Caki2 (cell line): ENCODE data around the gene SMARCA1. TPM values are rescaled to one million over a fixed set of nuclear protein-coding genes. Genes with fewer than 3 reads are reported as not detected.
A peak's percentile ranks its signal among the peaks of the same experiment; 100 is the strongest.
"Not testable (repeated sequence)": the region's sequence is repeated elsewhere in the genome, so short reads cannot be mapped to it uniquely, and the experiment has no call there.

ENCODE experiments used
- DNase-seq: peaks from one replicate; pipeline ENCODE4 v3.0.0-alpha.2; 2015; ENCODE audit warnings: low read depth
- in situ Hi-C: cut with HindIII; loops from 2 replicates; pipeline ENCODE4 v1.10.0; 2016; ENCODE audit warnings: low sequenced_read_pairs, low pct_unique_long_range_greater_than_20kb, mixed read lengths
- total RNA-seq: library from RNA; depleted of rRNA; stranded (reverse); fragments of >200 nt; shearing (Covaris generic); gene quantifications from 2 replicates; pipeline ENCODE4 v1.2.3, GENCODE V29; 2014; ENCODE audit warnings: low replicate concordance; rRNA removed

Gene SMARCA1, protein sequence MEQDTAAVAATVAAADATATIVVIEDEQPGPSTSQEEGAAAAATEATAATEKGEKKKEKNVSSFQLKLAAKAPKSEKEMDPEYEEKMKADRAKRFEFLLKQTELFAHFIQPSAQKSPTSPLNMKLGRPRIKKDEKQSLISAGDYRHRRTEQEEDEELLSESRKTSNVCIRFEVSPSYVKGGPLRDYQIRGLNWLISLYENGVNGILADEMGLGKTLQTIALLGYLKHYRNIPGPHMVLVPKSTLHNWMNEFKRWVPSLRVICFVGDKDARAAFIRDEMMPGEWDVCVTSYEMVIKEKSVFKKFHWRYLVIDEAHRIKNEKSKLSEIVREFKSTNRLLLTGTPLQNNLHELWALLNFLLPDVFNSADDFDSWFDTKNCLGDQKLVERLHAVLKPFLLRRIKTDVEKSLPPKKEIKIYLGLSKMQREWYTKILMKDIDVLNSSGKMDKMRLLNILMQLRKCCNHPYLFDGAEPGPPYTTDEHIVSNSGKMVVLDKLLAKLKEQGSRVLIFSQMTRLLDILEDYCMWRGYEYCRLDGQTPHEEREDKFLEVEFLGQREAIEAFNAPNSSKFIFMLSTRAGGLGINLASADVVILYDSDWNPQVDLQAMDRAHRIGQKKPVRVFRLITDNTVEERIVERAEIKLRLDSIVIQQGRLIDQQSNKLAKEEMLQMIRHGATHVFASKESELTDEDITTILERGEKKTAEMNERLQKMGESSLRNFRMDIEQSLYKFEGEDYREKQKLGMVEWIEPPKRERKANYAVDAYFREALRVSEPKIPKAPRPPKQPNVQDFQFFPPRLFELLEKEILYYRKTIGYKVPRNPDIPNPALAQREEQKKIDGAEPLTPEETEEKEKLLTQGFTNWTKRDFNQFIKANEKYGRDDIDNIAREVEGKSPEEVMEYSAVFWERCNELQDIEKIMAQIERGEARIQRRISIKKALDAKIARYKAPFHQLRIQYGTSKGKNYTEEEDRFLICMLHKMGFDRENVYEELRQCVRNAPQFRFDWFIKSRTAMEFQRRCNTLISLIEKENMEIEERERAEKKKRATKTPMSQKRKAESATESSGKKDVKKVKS
- total RNA-seq = 13.1 and 14.1 TPM in 2 replicates

DNA sequence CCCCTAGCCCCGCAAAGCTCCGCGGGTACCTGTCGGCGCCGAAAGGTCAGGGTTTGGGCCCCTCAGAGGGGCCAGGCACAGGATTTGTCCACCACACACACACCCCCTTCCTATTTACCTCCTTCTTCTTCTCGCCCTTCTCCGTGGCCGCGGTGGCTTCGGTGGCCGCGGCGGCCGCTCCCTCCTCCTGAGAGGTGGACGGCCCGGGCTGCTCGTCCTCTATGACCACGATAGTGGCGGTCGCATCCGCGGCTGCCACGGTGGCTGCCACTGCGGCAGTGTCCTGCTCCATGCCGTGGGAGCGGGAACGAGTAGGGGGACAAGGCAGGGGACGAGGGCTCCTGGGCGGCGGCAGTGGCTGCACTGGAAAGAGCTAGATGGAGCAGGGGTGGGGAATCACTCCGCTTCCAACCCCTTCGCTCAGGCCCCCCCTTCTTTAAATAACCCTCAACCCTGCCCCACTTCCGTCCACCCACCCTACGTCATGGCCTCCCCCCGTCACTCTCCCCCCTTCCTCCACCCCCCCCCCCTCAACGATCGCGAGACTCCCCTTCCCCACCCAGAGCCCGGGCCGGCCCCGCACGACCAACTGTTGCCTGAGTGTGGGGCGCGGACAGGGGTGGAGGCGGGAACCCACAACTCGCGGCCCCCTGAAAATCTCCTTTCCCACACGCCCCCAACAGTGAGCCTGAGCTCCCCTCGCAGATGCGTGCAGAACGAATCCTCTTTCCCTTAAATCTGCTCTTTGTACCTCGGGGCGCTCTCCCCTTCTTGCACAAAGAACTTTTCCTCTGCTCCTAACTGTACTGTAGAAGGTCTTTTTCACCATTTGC lies at the start of gene SMARCA1:
TSS of gene SMARCA1 (minus strand) at position 412 of the 833 bp plus-strand sequence. CDS start at position 292, 120 bp downstream.
- DNase-seq = peak; percentile 13
- in situ Hi-C loops = no loop called here

DNA sequence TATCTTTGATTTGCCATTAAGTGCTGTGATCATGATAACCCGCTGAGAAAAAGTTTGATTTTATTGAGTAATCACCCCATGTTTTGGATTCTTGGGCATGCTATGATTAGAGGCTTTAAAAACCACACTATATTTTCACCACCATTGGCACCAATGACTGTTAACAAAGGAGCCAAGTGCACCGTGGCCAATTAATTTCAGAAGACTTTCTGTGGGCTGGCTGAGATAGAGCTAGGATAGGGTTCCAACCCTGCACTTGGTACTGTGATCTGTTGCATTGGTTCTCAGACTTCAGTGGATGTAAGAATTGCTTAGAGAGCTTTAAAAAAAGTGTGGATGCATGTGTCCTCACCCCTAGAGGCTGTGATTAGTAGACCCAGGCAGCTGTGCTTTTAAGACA lies 49.1 kb upstream of the SMARCA1 start:
- in situ Hi-C loops = no loop called here
- no peak for DNase-seq

DNA sequence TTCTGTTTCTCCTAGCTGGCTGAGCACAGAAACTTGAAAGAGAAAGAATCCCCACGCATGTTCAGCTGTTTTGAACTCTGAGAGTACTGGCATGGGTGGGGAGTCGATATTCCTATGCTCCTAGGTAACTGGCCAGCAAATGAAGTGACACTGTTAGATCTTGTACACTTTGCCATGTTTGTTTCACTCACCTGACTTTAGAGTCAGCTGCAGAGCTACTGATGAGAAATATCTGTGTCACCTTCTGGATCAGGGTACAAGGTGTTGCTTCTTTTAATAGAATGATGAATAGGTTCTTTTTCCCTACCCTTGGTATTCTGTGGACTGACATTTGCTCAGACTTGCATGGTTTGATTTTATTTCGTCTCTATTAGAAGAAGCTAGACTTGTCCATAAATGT lies 45.1 kb upstream of the SMARCA1 start:
- in situ Hi-C loops = no loop called here
- DNase-seq = no peak

DNA sequence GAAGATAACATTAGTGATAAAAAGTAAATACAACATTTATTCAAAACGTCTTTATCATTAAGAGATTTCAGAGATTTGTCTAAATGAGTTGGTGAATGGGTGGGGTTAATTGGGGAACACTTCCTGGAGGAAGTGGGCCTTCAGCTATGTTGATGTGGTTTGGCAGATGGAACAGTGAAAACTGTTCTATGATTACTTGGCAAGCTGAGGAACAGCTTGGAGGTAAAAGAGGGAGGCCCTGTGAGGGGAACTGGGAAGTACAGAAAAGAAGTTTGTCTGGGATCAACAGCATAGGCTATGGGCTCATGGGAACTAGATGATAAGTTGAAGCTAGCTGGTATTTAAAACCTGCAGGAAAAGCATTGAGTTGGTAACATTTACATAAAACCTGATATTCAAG lies 42.8 kb upstream of the SMARCA1 start:
- no peak for DNase-seq
- in situ Hi-C loops = no loop called here

DNA sequence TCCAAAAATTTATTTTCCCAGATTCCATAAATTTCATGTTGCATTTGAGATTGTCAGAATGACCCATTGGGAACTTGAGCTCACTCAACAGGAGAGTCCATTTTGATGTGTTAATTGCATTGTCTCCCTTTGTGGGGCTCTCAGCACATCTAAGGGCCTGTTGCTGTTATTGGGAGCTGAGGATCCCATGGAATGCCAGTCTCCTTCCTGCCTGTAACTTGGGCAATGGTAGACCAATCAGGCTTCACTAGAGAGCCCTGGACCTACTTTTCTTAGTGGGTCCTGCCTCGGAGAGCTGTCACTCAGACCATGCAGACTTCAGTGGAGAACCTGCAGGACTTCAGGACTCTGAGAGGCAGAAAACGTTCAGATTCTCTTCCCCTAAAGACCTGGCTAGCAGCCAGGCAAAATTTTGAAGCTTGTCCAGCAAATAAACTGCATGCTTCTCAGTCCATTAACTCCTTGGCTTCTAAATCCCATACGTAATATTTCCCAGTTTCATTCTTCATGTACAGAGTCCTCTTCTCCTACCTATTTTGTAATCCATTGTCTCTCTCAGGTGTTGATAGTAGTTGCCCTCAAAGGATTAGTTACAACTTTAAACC lies 41.9 kb upstream of the SMARCA1 start:
- no peak for DNase-seq
- in situ Hi-C loops = no loop called here

DNA sequence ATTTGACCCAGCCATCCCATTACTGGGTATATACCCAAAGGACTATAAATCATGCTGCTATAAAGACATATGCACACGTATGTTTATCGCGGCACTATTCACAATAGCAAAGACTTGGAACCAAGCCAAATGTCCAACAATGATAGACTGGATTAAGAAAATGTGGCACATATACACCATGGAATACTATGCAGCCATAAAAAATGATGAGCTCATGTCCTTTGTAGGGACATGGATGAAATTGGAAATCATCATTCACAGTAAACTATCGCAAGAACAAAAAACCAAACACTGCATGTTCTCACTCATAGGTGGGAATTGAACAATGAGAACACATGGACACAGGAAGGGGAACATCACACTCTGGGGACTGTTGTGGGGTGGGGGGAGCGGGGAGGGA lies 41.1 kb upstream of the SMARCA1 start:
- in situ Hi-C loops, DNase-seq: not testable (repeated sequence)

DNA sequence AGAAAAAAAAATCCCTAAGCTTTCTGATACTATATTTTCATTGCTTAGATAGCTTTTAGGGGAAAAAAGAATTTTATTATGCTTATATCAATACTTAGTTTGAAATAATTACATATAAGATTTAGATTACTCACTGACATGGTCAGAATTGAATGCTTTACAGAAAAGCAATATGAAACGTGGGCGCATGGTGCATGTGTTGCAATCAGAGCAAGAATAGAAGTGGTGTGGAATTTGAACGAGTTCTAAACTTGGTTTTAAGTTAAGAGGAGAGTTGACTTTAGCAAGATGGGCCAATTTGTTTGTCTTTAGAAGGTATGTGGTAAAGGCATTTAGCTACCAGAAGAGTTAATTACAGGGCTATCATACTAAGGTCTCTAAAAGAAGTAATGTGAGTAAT lies 38.2 kb upstream of the SMARCA1 start:
- in situ Hi-C loops = no loop called here
- no peak for DNase-seq

DNA sequence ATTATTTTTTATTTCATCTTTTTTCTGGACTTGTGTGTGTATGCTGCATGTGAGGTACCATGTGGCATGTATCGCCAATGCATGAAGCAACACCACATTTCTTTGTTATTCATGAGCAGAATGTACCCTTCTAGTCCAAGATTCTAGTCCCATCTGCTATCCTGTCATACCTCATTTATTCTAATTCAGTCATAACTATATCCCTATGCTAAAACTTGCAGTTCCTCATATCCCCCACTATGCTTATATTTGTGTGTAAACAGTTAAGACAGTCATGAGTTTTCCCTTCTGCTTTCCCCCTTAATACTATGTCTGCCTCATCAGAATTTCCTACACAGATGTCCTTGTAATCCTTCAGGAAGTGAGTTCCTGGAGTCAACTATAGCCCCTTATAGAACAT lies 36.5 kb upstream of the SMARCA1 start:
- in situ Hi-C loops = no loop called here

DNA sequence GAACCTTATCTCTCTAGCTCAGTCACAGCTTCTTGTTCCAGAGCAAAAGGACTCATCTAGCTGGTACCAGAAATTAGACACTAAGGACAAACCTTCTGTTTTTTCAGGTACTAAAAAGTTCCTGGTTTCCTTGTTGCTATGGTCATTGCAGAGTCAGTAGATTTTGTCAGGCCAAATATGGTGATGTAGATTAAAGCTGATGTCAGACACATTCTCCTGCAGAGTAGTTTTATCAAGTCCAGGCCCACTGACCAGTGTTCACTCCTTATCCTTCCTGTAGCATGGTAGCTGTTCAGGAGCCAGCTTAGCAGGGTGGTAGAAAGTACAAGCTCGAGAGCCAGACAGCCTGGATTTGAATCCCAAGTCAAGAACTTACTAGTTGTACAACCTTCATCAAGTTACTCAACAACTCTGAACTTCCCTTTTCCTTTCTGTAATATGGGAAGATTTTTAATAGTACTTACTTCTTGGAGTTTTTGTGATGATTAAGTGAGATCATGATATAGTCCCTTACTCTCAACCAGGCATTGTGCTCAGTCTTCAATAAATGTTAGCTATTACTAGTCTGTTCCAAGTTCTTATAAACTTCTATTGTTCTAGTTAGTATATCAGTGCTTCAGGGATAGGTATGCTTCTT lies 34.7 kb upstream of the SMARCA1 start:
- in situ Hi-C loops = no loop called here

More for the DNA sequence above, 36.5 kb upstream of the SMARCA1 start:
- DNase-seq = no peak

DNA sequence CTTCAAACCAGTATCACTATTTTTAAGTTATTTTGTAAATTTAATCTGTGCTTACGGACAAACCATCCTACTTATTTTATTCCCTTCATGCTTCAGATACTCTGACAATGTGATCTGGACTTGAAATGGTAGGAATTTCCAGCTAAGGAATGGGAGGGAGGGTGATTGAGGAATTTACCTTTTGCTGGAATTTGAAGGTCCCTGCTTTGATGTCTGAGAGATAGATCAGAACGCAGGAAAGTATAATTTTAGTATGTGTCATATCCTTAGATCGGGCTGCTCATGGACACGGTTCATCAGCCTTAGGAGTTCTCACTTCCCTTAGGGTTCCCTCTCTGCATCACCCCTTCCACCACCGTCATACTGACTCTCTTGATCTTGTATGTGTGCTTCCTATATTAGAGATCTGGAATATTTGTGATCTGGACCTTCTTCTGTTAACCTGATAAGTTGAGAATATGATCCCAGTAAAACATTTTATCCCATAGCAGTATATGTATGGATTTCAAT lies 33.6 kb upstream of the SMARCA1 start:
- in situ Hi-C loops = no loop called here
- DNase-seq = no peak

More for the DNA sequence above, 34.7 kb upstream of the SMARCA1 start:
- DNase-seq = no peak

DNA sequence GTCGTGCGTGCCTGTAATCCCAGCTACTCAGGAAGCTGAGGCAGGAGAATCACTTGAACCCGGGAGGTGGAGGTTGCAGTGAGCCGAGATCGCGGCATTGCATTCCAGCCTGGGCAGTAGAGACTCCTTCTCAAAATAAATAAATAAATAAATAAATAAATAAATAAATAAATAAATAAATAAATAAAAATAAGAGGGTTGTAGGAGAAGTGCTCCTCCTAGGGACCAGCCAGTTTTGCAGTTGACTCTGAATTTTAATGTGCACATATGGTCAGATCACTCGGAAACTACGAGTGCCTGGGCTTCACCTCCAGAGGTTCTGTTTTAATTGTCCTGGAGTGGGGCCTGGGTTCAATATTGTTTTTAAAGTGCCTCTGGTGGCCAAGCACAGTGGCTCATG lies 31.5 kb upstream of the SMARCA1 start:
- in situ Hi-C loops, DNase-seq: not testable (repeated sequence)

DNA sequence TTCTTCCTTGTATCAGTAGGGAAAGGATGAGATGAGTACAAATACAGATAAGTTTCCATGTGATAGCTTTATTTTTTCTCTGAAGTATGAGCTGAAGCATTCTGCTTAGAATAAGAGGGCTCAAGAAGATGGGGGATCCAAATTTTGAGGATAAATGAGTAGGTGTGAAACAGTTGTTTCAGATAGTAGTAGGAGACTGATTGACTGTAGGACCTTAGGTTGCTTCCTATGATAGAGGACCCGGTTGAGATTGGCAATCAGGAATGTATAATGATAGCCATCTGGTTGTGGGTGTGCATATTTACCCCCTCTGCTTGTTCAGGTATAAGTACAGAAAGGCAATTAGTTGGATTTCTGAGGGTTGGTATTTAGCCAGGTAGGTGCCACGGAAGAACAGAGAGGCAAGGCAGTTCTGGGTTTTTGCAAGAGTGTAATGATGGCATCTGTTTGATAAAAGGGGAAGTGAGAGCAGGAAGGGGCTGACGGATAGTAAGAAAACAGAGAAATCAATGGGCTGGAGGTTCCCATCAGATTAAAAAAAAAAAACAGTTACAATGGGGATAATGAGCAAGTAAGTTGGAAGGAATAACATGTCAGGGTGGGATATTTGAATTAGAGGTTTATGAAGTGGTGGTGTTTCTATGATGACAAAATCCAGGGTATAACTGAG lies 30.5 kb upstream of the SMARCA1 start:
- no peak for DNase-seq
- in situ Hi-C loops = no loop called here

DNA sequence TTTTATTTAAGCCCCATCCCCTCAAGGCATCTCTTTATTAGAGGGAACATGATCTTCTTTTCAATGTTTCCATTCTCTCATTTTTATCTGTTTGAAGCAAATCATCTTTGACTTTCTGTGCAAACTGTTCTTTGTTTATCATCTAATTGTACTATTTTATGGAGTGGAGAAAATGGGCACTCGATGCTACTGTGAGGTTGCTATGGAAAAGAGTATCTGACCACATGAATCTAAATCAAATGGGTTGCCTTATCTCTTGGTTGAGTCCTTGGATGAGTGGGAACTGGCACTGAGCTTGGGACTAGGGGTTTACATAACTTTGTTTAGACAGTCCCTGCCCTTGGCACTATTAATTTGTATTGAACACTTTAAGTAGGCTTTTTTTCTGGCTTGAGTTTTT lies 25.8 kb upstream of the SMARCA1 start:
- DNase-seq = no peak
- in situ Hi-C loops = no loop called here

DNA sequence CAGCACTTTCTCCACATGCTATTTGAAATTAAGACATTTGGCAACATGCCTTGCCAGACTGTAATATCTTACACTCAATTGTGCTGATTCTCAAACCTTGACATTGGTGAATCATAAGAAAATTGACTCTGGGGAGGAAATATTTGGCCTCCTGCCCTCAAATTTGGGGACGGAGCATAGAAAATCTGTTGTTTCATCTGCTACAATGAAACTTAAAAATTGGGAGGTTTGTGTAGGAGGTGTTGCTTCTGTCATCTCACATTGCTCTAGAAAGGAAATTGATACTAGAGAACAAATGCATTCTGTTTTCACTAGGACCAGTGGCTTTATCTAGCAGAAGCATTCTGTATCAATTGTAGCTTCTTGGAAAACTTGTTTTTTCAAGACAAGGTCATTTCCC lies 22.1 kb upstream of the SMARCA1 start:
- no peak for DNase-seq
- in situ Hi-C loops = no loop called here

DNA sequence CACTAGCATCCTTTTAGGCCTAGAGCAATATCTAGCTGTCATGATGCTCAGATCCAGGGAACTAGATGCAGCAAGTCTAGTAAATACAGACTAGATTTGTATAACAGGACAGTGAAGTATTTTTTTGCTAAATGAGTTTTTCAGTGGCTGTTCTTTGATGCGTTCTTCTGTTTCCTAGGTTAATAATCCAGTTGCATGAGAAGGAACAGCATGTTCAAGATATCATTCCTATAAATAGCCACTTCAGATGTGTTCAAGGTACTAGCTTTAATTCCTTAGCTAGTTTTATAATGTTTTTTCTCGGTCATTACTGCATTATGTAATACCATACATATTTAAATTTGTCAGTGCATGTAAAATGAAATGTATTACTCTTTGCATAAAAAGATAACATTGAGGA lies 21.5 kb upstream of the SMARCA1 start:
- in situ Hi-C loops = no loop called here

DNA sequence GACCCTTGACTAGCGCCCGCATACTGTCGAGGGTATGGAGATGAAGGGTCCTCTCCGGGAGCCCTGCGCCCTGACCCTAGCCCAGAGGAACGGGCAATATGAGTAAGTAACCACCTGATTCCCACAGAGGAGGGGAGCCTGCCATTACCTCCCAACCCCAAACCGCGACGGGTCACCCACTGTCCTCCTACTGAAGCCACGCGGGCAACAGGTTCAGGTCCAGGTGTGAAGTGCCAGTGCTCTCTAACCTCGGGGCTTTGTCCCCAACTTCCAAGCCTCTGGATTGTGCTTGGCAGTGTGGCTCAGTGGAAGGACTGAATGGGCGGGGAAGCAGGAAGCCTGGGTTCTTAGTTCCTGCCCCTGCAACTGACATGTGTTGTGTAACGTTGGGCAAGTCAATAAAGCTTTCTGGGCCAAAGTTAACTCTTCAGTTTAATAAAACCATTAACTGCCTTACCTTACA lies 17.5 kb upstream of the SMARCA1 start:
- in situ Hi-C loops = no loop called here
- peak; percentile 29 for DNase-seq

More for the DNA sequence above, 21.5 kb upstream of the SMARCA1 start:
- DNase-seq = no peak
